K562 (cell line): ENCODE results near the gene GPN3. TPM values are rescaled to one million over a fixed set of nuclear protein-coding genes. Genes with fewer than 3 reads are reported as not detected.
A peak's percentile ranks its signal among the peaks of the same experiment; 100 is the strongest.

Experiments used
- ADNP ChIP-seq: fragments of 200-800 bp; sonication (Bioruptor generic); IDR thresholded peaks from 2 replicates; pipeline ENCODE4 v1.6.1; 2016; ENCODE audit warnings: missing genetic modification characterization, missing compliant biosample characterization
- BACH1 ChIP-seq: fragments of 200-800 bp; sonication (Bioruptor generic); IDR thresholded peaks from 2 replicates; pipeline ENCODE4 v1.6.1; 2016; ENCODE audit warnings: missing genetic modification characterization, missing compliant biosample characterization
- CC2D1A ChIP-seq: fragments of 450-650 bp; IDR thresholded peaks from 2 replicates; pipeline ENCODE4 v1.6.1; 2017; ENCODE audit warnings: mild to moderate bottlenecking
- FOXM1 ChIP-seq, 2 experiments: fragments of 450-650 bp in 1 of 2; sonication (generic) in 1 of 2; formaldehyde crosslinking in 1 of 2; IDR thresholded peaks; 2 replicates each; pipeline versions ENCODE4 v1.6.1 to v1.9.0; 2017 to 2022; ENCODE audit warnings: low read depth in 2 of 2, mild to moderate bottlenecking in 2 of 2, missing genetic modification reagents in 1 of 2, moderate library complexity in 1 of 2
- GTF2E2 ChIP-seq: fragments of 200-800 bp; sonication (Bioruptor generic); IDR thresholded peaks from 2 replicates; pipeline ENCODE4 v1.6.1; 2016; ENCODE audit warnings: missing genetic modification characterization, missing compliant biosample characterization
- HOXB6 ChIP-seq: fragments of 250-450 bp; sonication (Bioruptor Pico); IDR thresholded peaks from 2 replicates; pipeline ENCODE4 v1.5.1; 2022; ENCODE audit warnings: mild to moderate bottlenecking, borderline replicate concordance
- IFI16 ChIP-seq: fragments of 250-450 bp; sonication (Bioruptor Pico); IDR thresholded peaks from 2 replicates; pipeline ENCODE4 v2.1.2; 2022; ENCODE audit warnings: mild to moderate bottlenecking, inconsistent platforms
- RB1 ChIP-seq: fragments of 450-650 bp; IDR thresholded peaks from 2 replicates; pipeline ENCODE4 v1.6.1; 2017; ENCODE audit warnings: low read depth, mild to moderate bottlenecking
- SIN3B ChIP-seq: fragments of 450-650 bp; IDR thresholded peaks from 2 replicates; pipeline ENCODE4 v1.6.1; 2017; ENCODE audit warnings: low read depth, mild to moderate bottlenecking, moderate library complexity
- SRSF1 ChIP-seq: fragments of 200-400 bp; formaldehyde crosslinking; IDR thresholded peaks from 2 replicates; pipeline ENCODE4 v1.6.1; 2017; ENCODE audit warnings: mild to moderate bottlenecking, low read depth, low read length, moderate library complexity
- SRSF3 ChIP-seq: fragments of 200-400 bp; formaldehyde crosslinking; IDR thresholded peaks from 2 replicates; pipeline ENCODE4 v1.6.1; 2016; ENCODE audit warnings: mild to moderate bottlenecking, low read length, moderate library complexity; ENCODE audit not compliant: insufficient read depth
- SRSF9 ChIP-seq: fragments of 200-400 bp; formaldehyde crosslinking; IDR thresholded peaks from 2 replicates; pipeline ENCODE4 v1.6.1; 2017; ENCODE audit warnings: low read depth, low read length, borderline replicate concordance
- YY1 ChIP-seq, 3 experiments: IDR thresholded peaks; 2 replicates each; pipeline ENCODE4 v1.6.1; 2011; ENCODE audit warnings: low read length in 2 of 3, mild to moderate bottlenecking in 2 of 3, moderate library complexity in 2 of 3, borderline replicate concordance in 1 of 3, control low read depth in 1 of 3, low read depth in 1 of 3; ENCODE audit not compliant: insufficient read depth in 3 of 3, insufficient replicate concordance in 2 of 3, control insufficient read depth in 1 of 3, insufficient read length in 1 of 3; ENCODE audit errors: extremely low read depth in 1 of 3
- ZNF253 ChIP-seq: fragments of 250-450 bp; sonication (Bioruptor Pico); conservative IDR thresholded peaks from 2 replicates; pipeline ENCODE4 v1.6.1; 2021; ENCODE audit warnings: mild to moderate bottlenecking
- ZNF274 ChIP-seq: IDR thresholded peaks from 2 replicates; pipeline ENCODE4 v1.6.1; 2011; ENCODE audit warnings: low read depth, mild to moderate bottlenecking, low read length, moderate library complexity, borderline replicate concordance
- ZNF316 ChIP-seq: fragments of 450-650 bp; IDR thresholded peaks from 2 replicates; pipeline ENCODE4 v1.6.1; 2016
- ZNF384 ChIP-seq: IDR thresholded peaks from 2 replicates; pipeline ENCODE4 v1.6.1; 2012; ENCODE audit warnings: low read depth, low read length, improper control_type of control experiment
- ZNF57 ChIP-seq: fragments of 450-650 bp; formaldehyde crosslinking; IDR thresholded peaks from 2 replicates; pipeline ENCODE4 v1.4.0; 2020; ENCODE audit warnings: mild to moderate bottlenecking, moderate library complexity
- ZNF695 ChIP-seq: fragments of 450-650 bp; formaldehyde crosslinking; IDR thresholded peaks from 2 replicates; pipeline ENCODE4 v1.4.0; 2020; ENCODE audit warnings: mild to moderate bottlenecking, moderate library complexity
- ZNF699 ChIP-seq: fragments of 250-450 bp; sonication (Bioruptor Pico); IDR thresholded peaks from 2 replicates; pipeline ENCODE4 v1.8.0; 2021; ENCODE audit warnings: mild to moderate bottlenecking, moderate library complexity; ENCODE audit not compliant: insufficient replicate concordance
- ZSCAN32 ChIP-seq: fragments of 450-650 bp; formaldehyde crosslinking; IDR thresholded peaks from 2 replicates; pipeline ENCODE4 v1.4.0; 2020; ENCODE audit warnings: mild to moderate bottlenecking, moderate library complexity
- polyA plus RNA-seq, 8 experiments: library from polyadenylated mRNA; depleted of rRNA in 4 of 8; stranded (reverse) in 5 of 8; unstranded in 3 of 8; fragments of >200 nt; fragmentation: Nextera tagmentation in 2 of 8; fragmentation: Illumina TruSeq in 1 of 8; extraction: Ambion mirVana in 2 of 8; extraction: Trizol in 1 of 8; gene quantifications; 2 replicates each; pipeline versions ENCODE4 v1.2.1 to v1.2.3, GENCODE V29; 2011 to 2014; ENCODE audit warnings: inconsistent platforms in 1 of 8, missing spikeins in 1 of 8
- total RNA-seq, 7 experiments: library from RNA; depleted of rRNA in 6 of 7; stranded (reverse); fragments of >200 nt in 6 of 7; fragmentation: Illumina TruSeq in 2 of 7; extraction: Trizol in 2 of 7; gene quantifications; 2 replicates each; pipeline versions ENCODE4 v1.2.1 to v1.2.3, GENCODE V29; 2011 to 2021; ENCODE audit warnings: low replicate concordance in 1 of 7
- TF ChIP-seq, protein P1 (sequence below): sonication (generic); formaldehyde crosslinking; IDR thresholded peaks from 2 replicates; pipeline ENCODE4 v1.8.0; 2023; ENCODE audit warnings: mild to moderate bottlenecking, missing genetic modification reagents
- TF ChIP-seq, protein P2 (sequence below): sonication (generic); formaldehyde crosslinking; IDR thresholded peaks from 2 replicates; pipeline ENCODE4 v1.8.1; 2023; ENCODE audit warnings: mild to moderate bottlenecking, missing genetic modification reagents

Gene GPN3
- total and polyA plus RNA-seq, 9 of the 15 experiments (the other 6 are each of a cell fraction or from before 2014, with no cell fraction given), result 35.8 to 123 (median 64.2) TPM

DNA sequence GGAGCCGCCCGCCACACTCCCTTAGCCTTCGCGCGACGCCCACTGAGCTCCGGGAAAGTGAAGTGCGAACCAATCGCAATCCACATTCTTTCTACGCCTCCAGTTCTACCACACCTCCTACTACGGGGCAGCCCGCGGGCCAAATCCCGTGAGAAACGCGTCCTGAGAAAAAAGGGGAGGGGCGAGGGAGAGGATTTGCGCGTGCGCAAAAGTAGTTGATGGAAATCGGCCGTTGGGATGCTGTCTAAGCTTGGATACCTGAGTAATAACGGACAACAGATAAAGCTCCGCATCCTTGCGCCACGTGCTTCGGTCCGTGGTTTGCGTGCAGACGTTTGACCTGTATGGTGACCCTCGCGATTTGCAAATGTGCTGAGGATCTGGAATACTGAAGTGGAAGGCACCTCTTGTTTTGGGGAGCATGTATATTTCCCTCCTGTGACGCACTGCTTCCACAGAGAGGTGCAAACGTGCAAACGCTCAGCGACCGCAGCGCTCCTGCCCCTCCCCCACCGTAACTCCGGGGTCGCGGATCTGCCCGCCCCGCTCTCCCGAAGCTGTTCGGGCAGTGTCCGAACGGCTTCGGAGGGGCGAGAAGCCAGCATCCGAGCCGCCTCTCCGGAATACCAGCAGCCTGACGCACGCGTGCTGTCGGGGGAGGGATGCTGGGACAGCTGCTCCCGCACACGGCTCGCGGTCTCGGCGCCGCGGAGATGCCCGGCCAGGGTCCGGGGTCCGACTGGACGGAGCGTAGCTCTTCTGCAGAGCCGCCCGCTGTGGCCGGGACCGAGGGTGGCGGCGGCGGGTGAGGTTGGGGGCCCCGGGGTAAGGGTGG lies at the start of gene GPN3, which contains the start of gene FAM216A (continued):
- TF ChIP-seq ZNF253, result no peak
- TF ChIP-seq, protein P1, sequence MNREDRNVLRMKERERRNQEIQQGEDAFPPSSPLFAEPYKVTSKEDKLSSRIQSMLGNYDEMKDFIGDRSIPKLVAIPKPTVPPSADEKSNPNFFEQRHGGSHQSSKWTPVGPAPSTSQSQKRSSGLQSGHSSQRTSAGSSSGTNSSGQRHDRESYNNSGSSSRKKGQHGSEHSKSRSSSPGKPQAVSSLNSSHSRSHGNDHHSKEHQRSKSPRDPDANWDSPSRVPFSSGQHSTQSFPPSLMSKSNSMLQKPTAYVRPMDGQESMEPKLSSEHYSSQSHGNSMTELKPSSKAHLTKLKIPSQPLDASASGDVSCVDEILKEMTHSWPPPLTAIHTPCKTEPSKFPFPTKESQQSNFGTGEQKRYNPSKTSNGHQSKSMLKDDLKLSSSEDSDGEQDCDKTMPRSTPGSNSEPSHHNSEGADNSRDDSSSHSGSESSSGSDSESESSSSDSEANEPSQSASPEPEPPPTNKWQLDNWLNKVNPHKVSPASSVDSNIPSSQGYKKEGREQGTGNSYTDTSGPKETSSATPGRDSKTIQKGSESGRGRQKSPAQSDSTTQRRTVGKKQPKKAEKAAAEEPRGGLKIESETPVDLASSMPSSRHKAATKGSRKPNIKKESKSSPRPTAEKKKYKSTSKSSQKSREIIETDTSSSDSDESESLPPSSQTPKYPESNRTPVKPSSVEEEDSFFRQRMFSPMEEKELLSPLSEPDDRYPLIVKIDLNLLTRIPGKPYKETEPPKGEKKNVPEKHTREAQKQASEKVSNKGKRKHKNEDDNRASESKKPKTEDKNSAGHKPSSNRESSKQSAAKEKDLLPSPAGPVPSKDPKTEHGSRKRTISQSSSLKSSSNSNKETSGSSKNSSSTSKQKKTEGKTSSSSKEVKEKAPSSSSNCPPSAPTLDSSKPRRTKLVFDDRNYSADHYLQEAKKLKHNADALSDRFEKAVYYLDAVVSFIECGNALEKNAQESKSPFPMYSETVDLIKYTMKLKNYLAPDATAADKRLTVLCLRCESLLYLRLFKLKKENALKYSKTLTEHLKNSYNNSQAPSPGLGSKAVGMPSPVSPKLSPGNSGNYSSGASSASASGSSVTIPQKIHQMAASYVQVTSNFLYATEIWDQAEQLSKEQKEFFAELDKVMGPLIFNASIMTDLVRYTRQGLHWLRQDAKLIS (CRISPR knock-in tag), result 0 out of 2 replicates have a peak, but pooled peaks have one; percentile 57
- TF ChIP-seq ZNF384, result 0 out of 2 replicates have a peak, but pooled peaks have one; percentile 14
- no peak for TF ChIP-seq ADNP
- TF ChIP-seq ZNF57, result no peak
- no peak for TF ChIP-seq HOXB6
- TF ChIP-seq SRSF9, result no peak
- TF ChIP-seq ZNF695 (CRISPR knock-in tag), result no peak; the same call in 1 of the 2 replicates
- TF ChIP-seq SIN3B, result peak; percentile 22; the same call in 1 of the 2 replicates
- TF ChIP-seq, protein P2, sequence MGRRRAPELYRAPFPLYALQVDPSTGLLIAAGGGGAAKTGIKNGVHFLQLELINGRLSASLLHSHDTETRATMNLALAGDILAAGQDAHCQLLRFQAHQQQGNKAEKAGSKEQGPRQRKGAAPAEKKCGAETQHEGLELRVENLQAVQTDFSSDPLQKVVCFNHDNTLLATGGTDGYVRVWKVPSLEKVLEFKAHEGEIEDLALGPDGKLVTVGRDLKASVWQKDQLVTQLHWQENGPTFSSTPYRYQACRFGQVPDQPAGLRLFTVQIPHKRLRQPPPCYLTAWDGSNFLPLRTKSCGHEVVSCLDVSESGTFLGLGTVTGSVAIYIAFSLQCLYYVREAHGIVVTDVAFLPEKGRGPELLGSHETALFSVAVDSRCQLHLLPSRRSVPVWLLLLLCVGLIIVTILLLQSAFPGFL (CRISPR knock-in tag), result no peak
- TF ChIP-seq ZSCAN32 (CRISPR knock-in tag), result no peak
- no peak for TF ChIP-seq ZNF699 (CRISPR knock-in tag)
- no peak for TF ChIP-seq ZNF274
- peak; percentile 77 for TF ChIP-seq FOXM1 (IDR thresholded peaks at IDR 0.05; ENCODE audit: low read depth)
- TF ChIP-seq FOXM1 (CRISPR knock-in tag; IDR thresholded peaks at IDR 0.05; ENCODE audit: low read depth), result no peak
- TF ChIP-seq ZNF316, result no peak
- 0 out of 2 replicates have a peak, but pooled peaks have one; percentile 20 for TF ChIP-seq GTF2E2 (tag)
- no peak for TF ChIP-seq SRSF3
- TF ChIP-seq YY1 (IDR thresholded peaks at IDR 0.05; ENCODE audit: borderline replicate concordance in 1 of 3, control insufficient read depth in 1 of 3, extremely low read depth in 1 of 3, insufficient read depth in 3 of 3, insufficient read length in 1 of 3, insufficient replicate concordance in 2 of 3, low read depth in 1 of 3, low read length in 2 of 3), result peak in 2 of 3 experiments; percentile 60 to 87
- TF ChIP-seq CC2D1A, result 0 out of 2 replicates have a peak, but pooled peaks have one; percentile 52
- TF ChIP-seq SRSF1, result no peak
- TF ChIP-seq BACH1 (tag), result no peak
- peak; percentile 71; the same call in 1 of the 2 replicates for TF ChIP-seq RB1
- no peak for TF ChIP-seq IFI16 (CRISPR knock-in tag)
